RWPE2 (cell line): ENCODE measurements around the gene IGHMBP2.

Experiments
- ATAC-seq: fragments of 200-7000 bp; cut with Tn5 transposase; 3 replicates; pipeline ENCODE4 v1.9.1; 2021; ENCODE audit warnings: low read depth
- DNase-seq: peaks from one replicate; pipeline ENCODE4 v3.0.0-alpha.2; 2020; ENCODE audit warnings: low spot score
- H3K27ac ChIP-seq: fragments of 450-650 bp; 2 replicates; pipeline ENCODE4 v1.5.1; 2017; ENCODE audit warnings: mild to moderate bottlenecking; ENCODE audit not compliant: poor library complexity, severe bottlenecking
- H3K27me3 ChIP-seq: fragments of 250-450 bp; sonication (Bioruptor Pico); 2 replicates; pipeline ENCODE4 v1.5.1; 2021; ENCODE audit warnings: mild to moderate bottlenecking, moderate library complexity; ENCODE audit not compliant: insufficient read depth, poor library complexity, severe bottlenecking
- H3K36me3 ChIP-seq: fragments of 250-450 bp; sonication (Bioruptor Pico); 2 replicates; pipeline ENCODE4 v1.5.1; 2020; ENCODE audit warnings: low read depth, mild to moderate bottlenecking, moderate library complexity
- H3K4me1 ChIP-seq: fragments of 250-450 bp; sonication (Bioruptor Pico); 2 replicates; pipeline ENCODE4 v1.5.1; 2021; ENCODE audit warnings: mild to moderate bottlenecking, moderate library complexity; ENCODE audit not compliant: insufficient read depth, poor library complexity, severe bottlenecking
- H3K4me3 ChIP-seq: fragments of 250-450 bp; sonication (Bioruptor Pico); 2 replicates; pipeline ENCODE4 v1.5.1; 2021; ENCODE audit warnings: mild to moderate bottlenecking, moderate library complexity; ENCODE audit not compliant: severe bottlenecking
- H3K9me3 ChIP-seq: fragments of 250-450 bp; sonication (Bioruptor Pico); 2 replicates; pipeline ENCODE4 v1.5.1; 2021; ENCODE audit warnings: mild to moderate bottlenecking, moderate library complexity; ENCODE audit not compliant: severe bottlenecking
- CTCF ChIP-seq: fragments of 450-650 bp; IDR thresholded peaks from one replicate; pipeline ENCODE4 v1.5.1; 2017; ENCODE audit warnings: mild to moderate bottlenecking, moderate library complexity; ENCODE audit not compliant: poor library complexity, severe bottlenecking

Gene IGHMBP2

GRCh38 chr11:68979931-68980775 is 76.5 kb downstream of the IGHMBP2 start:
- H3K36me3 ChIP-seq: no peaks in the 10 kb centered on the region
- no peak for TF ChIP-seq CTCF
- H3K27me3 ChIP-seq: no peaks in the 10 kb centered on the region
- H3K9me3 ChIP-seq: no peaks in the 10 kb centered on the region
- peak; percentile 39 for DNase-seq
- H3K27ac ChIP-seq: no peak overlapping the region
- no peak for ATAC-seq
- no peaks in the 10 kb centered on the region for H3K4me1 ChIP-seq
- no peak overlapping the region for H3K4me3 ChIP-seq

GRCh38 chr11:68980776-68981065 is 77.0 kb downstream of the IGHMBP2 start, which contains the start of gene MRGPRD:
Gene MRGPRD (minus strand): TSS chr11:68980986. CDS start chr11:68980986, 0 bp downstream.
- TF ChIP-seq CTCF: no peak
- Histone ChIP-seq H3K4me3 (no peak within 1 kb of the TSS), H3K27ac (no peak within 1 kb of the TSS), H3K4me1 (no peaks in the 10 kb centered on the region), H3K27me3 (no peaks in the 10 kb centered on the region), H3K9me3 (no peaks in the 10 kb centered on the region), H3K36me3 (no peaks in the 10 kb centered on the region)
- no peak for ATAC-seq
- no peak for DNase-seq

GRCh38 chr11:68982134-68982533 is 78.4 kb downstream of the IGHMBP2 start:
- Histone ChIP-seq H3K27me3 (no peaks in the 10 kb centered on the region), H3K4me1 (no peaks in the 10 kb centered on the region), H3K27ac (no peak overlapping the region), H3K4me3 (no peak overlapping the region), H3K9me3 (no peaks in the 10 kb centered on the region), H3K36me3 (no peaks in the 10 kb centered on the region)
- DNase-seq (no peak), ATAC-seq (no peak)
- TF ChIP-seq CTCF: no peak

DNA sequence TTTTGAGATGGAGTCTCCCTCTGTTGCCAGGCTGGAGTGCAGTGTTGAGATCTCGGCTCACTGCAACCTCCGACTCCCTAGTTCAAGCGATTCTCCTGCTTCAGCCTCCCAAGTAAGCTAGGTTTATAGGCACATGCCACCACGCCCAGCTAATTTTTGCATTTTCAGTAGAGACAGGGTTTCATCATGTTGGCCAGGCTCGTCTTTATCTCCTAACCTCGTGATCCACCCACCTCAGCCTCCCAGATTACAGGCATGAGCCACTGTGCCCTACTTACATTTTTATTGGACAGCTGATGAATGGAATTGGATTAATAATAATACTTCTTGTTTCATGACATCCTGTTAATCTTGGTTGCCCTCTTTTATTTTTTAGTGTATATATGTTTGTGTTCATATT is 80.1 kb downstream of the IGHMBP2 start:
- no peak overlapping the region for H3K27ac ChIP-seq
- no peaks in the 10 kb centered on the region for H3K27me3 ChIP-seq
- H3K36me3 ChIP-seq: no peaks in the 10 kb centered on the region
- no peak overlapping the region for H3K4me3 ChIP-seq
- no peak for TF ChIP-seq CTCF
- ATAC-seq (no peak), DNase-seq (no peak)
- H3K9me3 ChIP-seq: no peaks in the 10 kb centered on the region
- no peaks in the 10 kb centered on the region for H3K4me1 ChIP-seq

GRCh38 chr11:68987211-68987610 is 83.5 kb downstream of the IGHMBP2 start:
- Histone ChIP-seq H3K4me1 (no peaks in the 10 kb centered on the region), H3K9me3 (no peaks in the 10 kb centered on the region), H3K4me3 (no peak overlapping the region), H3K36me3 (no peaks in the 10 kb centered on the region), H3K27me3 (no peaks in the 10 kb centered on the region), H3K27ac (no peak overlapping the region)
- DNase-seq: no peak
- no peak for ATAC-seq
- TF ChIP-seq CTCF: no peak
